HS-27A (cell line): ENCODE measurements around the gene METAP1.
"Not testable (repeated sequence)": the region's sequence is repeated elsewhere in the genome, so short reads cannot be mapped to it uniquely, and the experiment has no call there.

ENCODE experiments used
- DNase-seq: peaks from one replicate; pipeline ENCODE4 v3.0.0-alpha.2; 2012; ENCODE audit warnings: low read depth, missing footprints

METAP1 gene

DNA sequence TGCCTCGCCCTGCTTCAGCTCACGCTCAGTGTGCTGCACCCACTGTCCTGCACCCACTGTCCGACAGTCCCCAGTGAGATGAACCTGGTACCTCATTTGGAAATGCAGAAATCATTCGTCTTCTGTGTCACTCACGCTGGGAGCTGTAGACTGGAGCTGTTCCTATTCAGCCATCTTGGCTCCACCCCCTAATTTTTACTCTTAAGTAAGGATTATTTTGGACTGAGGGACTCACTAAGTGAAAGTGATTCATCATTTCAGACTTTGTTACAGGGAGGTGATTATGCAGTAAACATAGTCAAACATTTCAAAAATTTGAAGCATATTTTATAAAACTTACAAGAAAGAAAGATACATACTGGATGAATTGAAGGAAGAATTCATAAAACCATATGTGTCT lies 104.3 kb downstream of the METAP1 start:
- not testable (repeated sequence) for DNase-seq

DNA sequence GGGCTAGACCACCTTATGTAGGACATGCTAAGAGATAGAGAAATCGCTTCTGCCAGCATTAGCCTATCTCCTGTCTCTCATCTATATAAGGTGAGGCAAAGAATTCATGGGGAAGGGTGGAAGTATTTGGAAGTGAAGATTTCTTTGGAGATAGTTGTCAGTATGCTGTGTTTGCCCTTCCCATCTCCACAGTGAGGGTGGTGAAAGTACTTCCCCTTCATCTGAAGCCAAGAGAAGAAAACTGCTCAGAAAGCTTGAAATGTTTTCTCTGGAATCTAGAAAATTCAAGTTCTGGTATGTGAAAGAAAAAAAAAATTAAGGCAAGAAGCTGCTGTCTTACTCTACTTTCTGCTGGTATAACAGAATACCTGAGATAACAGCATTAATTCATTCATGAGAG lies 105.4 kb downstream of the METAP1 start:
- no peak for DNase-seq

DNA sequence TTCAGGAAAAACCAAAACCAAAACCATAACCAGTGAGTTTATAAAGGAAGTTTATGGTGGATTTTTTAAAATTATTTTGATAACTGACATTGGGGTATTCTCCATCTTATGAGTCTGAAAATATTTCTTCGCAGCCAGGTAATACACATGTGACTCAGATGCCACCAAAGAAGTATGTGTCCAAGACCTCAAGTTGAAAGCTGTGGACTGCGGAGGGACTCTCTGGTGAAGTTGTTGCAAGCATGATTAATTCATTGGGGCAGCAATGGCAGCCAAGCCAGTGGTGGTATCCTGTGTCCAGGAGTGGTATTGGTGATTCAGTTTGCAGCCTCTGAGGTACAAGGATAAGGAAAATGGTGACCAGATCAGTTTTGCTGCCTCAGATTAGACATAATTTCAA lies 107.1 kb downstream of the METAP1 start:
- no peak for DNase-seq

GRCh38 chr4:99103166-99103565 lies 107.6 kb downstream of the METAP1 start:
- no peak for DNase-seq

GRCh38 chr4:99104153-99104552 lies 108.6 kb downstream of the METAP1 start:
- DNase-seq, result no peak

DNA sequence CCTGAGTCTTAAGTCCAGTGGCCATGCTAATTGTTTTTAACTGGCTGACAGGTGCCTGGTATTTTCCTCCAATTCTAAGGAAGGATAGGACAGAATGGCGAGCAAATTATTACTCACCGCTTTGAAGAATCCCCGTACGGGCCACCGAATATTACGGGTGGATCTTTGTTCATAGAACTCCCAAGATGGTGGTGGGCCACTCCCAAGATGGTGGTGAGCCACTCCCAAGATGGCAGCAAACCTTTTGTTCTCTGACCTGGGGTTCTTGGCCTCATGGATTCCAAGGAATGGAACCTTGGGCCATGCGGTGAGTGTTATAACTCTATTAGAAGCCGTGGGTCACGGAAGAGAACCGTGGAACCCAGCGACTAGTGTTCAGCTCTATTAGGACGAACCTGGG lies 113.8 kb downstream of the METAP1 start:
- not testable (repeated sequence) for DNase-seq
